GM12878 (cell line): ENCODE measurements around the gene ADAM10. TPM values are rescaled to one million over a fixed set of nuclear protein-coding genes. Genes with fewer than 3 reads are reported as not detected.

Experiments
- ATAC-seq: fragments of 200-7000 bp; cut with Tn5 transposase; 3 replicates; pipeline ENCODE4 v1.9.1; 2020; ENCODE audit warnings: mild to moderate bottlenecking, moderate library complexity
- BruUV-seq: library from RNA; stranded (reverse); fragments of 400-500 nt; replicated peaks from 2 replicates; lab custom pipeline; 2021; lab: Mats Ljungman, UMichigan
- CTCF ChIA-PET: fragments of 300-600 bp; sonication (Branson Sonifier 250); formaldehyde crosslinking; extraction: SDS; loops from one replicate; lab custom pipeline; 2021; ENCODE audit warnings: inconsistent platforms; lab: Yijun Ruan, JAX
- POLR2A ChIA-PET: fragments of 350-600 bp; formaldehyde crosslinking; extraction: SDS; loops from one replicate; lab custom pipeline; 2021; ENCODE audit warnings: inconsistent platforms; lab: Charles Lee
- RAD21 ChIA-PET: fragments of 300-600 bp; sonication (Branson Sonifier 250); formaldehyde crosslinking; loops from one replicate; lab custom pipeline; 2023; ENCODE audit warnings: antibody characterized with exemption; ENCODE audit not compliant: unreplicated experiment; lab: Charles Lee
- SMC1A ChIA-PET: fragments of 300-600 bp; sonication (Branson Sonifier 250); formaldehyde crosslinking; loops from one replicate; lab custom pipeline; 2023; ENCODE audit not compliant: unreplicated experiment, uncharacterized antibody; lab: Charles Lee
- DNase-seq: peaks from one replicate; pipeline ENCODE4 v3.0.0-alpha.2; 2011; ENCODE audit warnings: low read depth, low spot score
- FAIRE-seq: peaks from 3 replicates; lab custom pipeline; 2011; peaks lifted over from hg19 to GRCh38; lab: Jason Lieb, UNC
- H2AFZ ChIP-seq: 2 replicates; pipeline ENCODE4 v1.6.0; 2011; ENCODE audit warnings: low read depth, low read length, control low read depth; ENCODE audit not compliant: control insufficient read depth
- H3K27ac ChIP-seq: 2 replicates; pipeline ENCODE4 v1.5.1; 2011; ENCODE audit warnings: control low read depth; ENCODE audit not compliant: control insufficient read depth, insufficient read depth
- H3K27me3 ChIP-seq, 2 experiments: replicated peaks in 1 of 2; 2 replicates each; pipeline versions ENCODE4 v1.6.0 to v1.6.1; 2011; ENCODE audit warnings: low read length in 1 of 2; ENCODE audit not compliant: control insufficient read depth in 2 of 2, insufficient read depth in 2 of 2
- H3K36me3 ChIP-seq, 2 experiments: 2 replicates each; pipeline ENCODE4 v1.5.1; 2011; ENCODE audit warnings: low read length in 1 of 2; ENCODE audit not compliant: control insufficient read depth in 2 of 2, insufficient read depth in 2 of 2
- H3K4me1 ChIP-seq: 2 replicates; pipeline ENCODE4 v1.6.1; 2011; ENCODE audit warnings: mild to moderate bottlenecking, low read length, moderate library complexity, mixed read lengths; ENCODE audit not compliant: control insufficient read depth, insufficient read depth
- H3K4me2 ChIP-seq: 2 replicates; pipeline ENCODE4 v1.6.0; 2011; ENCODE audit warnings: control low read depth; ENCODE audit not compliant: control insufficient read depth, insufficient read depth
- H3K4me3 ChIP-seq: fragments of 200-600 bp; sonication (generic); 2 replicates; pipeline ENCODE4 v1.5.1; 2016
- H3K79me2 ChIP-seq: 2 replicates; pipeline ENCODE4 v1.6.0; 2011; ENCODE audit warnings: low read length; ENCODE audit not compliant: control insufficient read depth, insufficient read depth
- H3K9ac ChIP-seq: 2 replicates; pipeline ENCODE4 v1.8.0; 2011; ENCODE audit warnings: low read length, control low read depth, mixed read lengths; ENCODE audit not compliant: control insufficient read depth, insufficient read depth
- H3K9me3 ChIP-seq: replicated peaks from 3 replicates; pipeline ENCODE4 v1.5.1; 2011; ENCODE audit warnings: mild to moderate bottlenecking, low read length; ENCODE audit not compliant: control insufficient read depth, insufficient read depth
- H4K20me1 ChIP-seq: 2 replicates; pipeline ENCODE4 v1.6.0; 2011; ENCODE audit not compliant: control insufficient read depth, insufficient read depth
- BRCA1 ChIP-seq: IDR thresholded peaks from 2 replicates; pipeline ENCODE4 v1.6.1; 2011; ENCODE audit warnings: low read depth, low read length, improper control_type of control experiment
- CBX3 ChIP-seq: fragments of 200-600 bp; sonication (generic); IDR thresholded peaks from 2 replicates; pipeline ENCODE4 v1.6.1; 2016; ENCODE audit warnings: low read depth, borderline replicate concordance
- CHD4 ChIP-seq: fragments of 200-600 bp; sonication (generic); IDR thresholded peaks from 2 replicates; pipeline ENCODE4 v1.6.1; 2016; ENCODE audit warnings: mild to moderate bottlenecking
- IKZF1 ChIP-seq: fragments of 450-650 bp; conservative IDR thresholded peaks from 2 replicates; pipeline ENCODE4 v1.6.1; 2017; ENCODE audit warnings: antibody characterized with exemption, mild to moderate bottlenecking
- KAT2A ChIP-seq: conservative IDR thresholded peaks from 2 replicates; pipeline ENCODE4 v1.6.1; 2011; ENCODE audit warnings: low read depth, low read length; ENCODE audit not compliant: control insufficient read depth
- POU2F2 ChIP-seq: IDR thresholded peaks from 3 replicates; pipeline ENCODE4 v1.6.1; 2011; ENCODE audit warnings: low read depth, mild to moderate bottlenecking, low read length, borderline replicate concordance
- STAT3 ChIP-seq: IDR thresholded peaks from 2 replicates; pipeline ENCODE4 v1.6.1; 2011; ENCODE audit warnings: low read depth, low read length, improper control_type of control experiment
- ZSCAN29 ChIP-seq: fragments of 450-650 bp; IDR thresholded peaks from 2 replicates; pipeline ENCODE4 v1.6.1; 2017; ENCODE audit warnings: mild to moderate bottlenecking, moderate library complexity
- WGBS: methylation state at CpG from one replicate; pipeline ENCODE4 v1.1.6; 2016; ENCODE audit warnings: low lambda C conversion rate; ENCODE audit not compliant: insufficient replicate concordance, insufficient coverage; ENCODE audit errors: missing lambda C conversion rate; 5-methylcytosine and 5-hydroxymethylcytosine counted together
- in situ Hi-C: fragments of 300-500 bp; cut with MboI; formaldehyde crosslinking; loops from 9 replicates; pipeline ENCODE4 v1.14.3; 2018; ENCODE audit warnings: mixed read lengths
- intact Hi-C: fragments of 100-400 bp; cut with micrococcal nuclease; formaldehyde crosslinking; loops from one replicate; pipeline ENCODE4 v1.14.2; 2022; ENCODE audit not compliant: unreplicated experiment
- polyA plus RNA-seq, 11 experiments: library from polyadenylated mRNA; depleted of rRNA in 4 of 11; unstranded in 6 of 11; stranded (reverse) in 5 of 11; fragments of >200 nt; fragmentation: Nextera tagmentation in 4 of 11; fragmentation: Illumina TruSeq in 1 of 11; extraction: Ambion mirVana in 4 of 11; extraction: Trizol in 1 of 11; gene quantifications; 1 replicate in 1 of 11; 2 replicates in 10 of 11; pipeline versions ENCODE4 v1.2.1 to v1.2.3, GENCODE V29; 2011 to 2016; ENCODE audit warnings: inconsistent platforms in 2 of 11, missing spikeins in 2 of 11, low read depth in 1 of 11
- total RNA-seq, 4 experiments: library from RNA; depleted of rRNA in 3 of 4; stranded (reverse); fragments of >200 nt in 3 of 4; fragmentation: Illumina TruSeq in 1 of 4; extraction: Trizol in 1 of 4; gene quantifications; 2 replicates each; pipeline versions ENCODE4 v1.2.1 to v1.2.3, GENCODE V29; 2013 to 2021
- TF ChIP-seq, protein P1 (sequence below): fragments of 450-650 bp; IDR thresholded peaks from 2 replicates; pipeline ENCODE4 v1.6.1; 2017; ENCODE audit warnings: mild to moderate bottlenecking

Gene ADAM10
- total and polyA plus RNA-seq, 10 of the 15 experiments (the other 5 are each of a cell fraction or from before 2014, with no cell fraction given): 10.0 to 88.9 (median 51.7) TPM

DNA sequence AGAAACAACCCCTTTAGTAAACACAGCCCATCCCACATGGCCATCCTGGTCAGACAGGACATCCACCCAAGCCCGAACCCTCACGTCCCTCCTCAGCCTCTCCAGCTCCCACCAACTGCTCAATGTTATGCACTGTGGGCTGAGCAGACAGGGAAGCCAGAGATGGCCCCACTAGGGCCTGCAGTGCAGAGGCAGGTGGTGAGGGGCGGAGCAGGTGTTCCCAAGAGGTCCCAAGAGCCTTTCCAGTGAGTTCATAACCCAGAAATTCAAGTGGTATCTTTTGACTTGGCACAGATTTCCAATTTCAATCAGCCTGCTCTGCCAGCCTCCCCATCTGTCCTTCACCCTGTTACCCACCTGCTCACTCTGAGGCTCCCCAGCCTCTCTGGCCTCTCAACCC, 187.4 kb downstream of the ADAM10 start:
- no peak for ATAC-seq
- WGBS: 17% methylated on average over 3 of the region's 3 CpGs
- Histone ChIP-seq H4K20me1 (no peaks in the 10 kb centered on the region), H3K9me3 (no peaks in the 10 kb centered on the region; the same call in 2 of the 3 replicates), H3K9ac (no peak overlapping the region), H3K27ac (no peak overlapping the region), H3K4me2 (no peak overlapping the region), H3K4me1 (no peaks in the 10 kb centered on the region), H3K79me2 (no peaks in the 10 kb centered on the region), H3K27me3 (no peaks in the 10 kb centered on the region), H2AFZ (no peak overlapping the region), H3K4me3 (no peak overlapping the region), H3K36me3 (no peaks in the 10 kb centered on the region)
- no TSS peak for BruUV-seq
- SMC1A ChIA-PET: no interaction called here
- DNase-seq: no peak
- POLR2A ChIA-PET: no interaction called here
- RAD21 ChIA-PET: no interaction called here
- in situ Hi-C loops (no loop called here), intact Hi-C loops (no loop called here)
- TF ChIP-seq, protein P1, sequence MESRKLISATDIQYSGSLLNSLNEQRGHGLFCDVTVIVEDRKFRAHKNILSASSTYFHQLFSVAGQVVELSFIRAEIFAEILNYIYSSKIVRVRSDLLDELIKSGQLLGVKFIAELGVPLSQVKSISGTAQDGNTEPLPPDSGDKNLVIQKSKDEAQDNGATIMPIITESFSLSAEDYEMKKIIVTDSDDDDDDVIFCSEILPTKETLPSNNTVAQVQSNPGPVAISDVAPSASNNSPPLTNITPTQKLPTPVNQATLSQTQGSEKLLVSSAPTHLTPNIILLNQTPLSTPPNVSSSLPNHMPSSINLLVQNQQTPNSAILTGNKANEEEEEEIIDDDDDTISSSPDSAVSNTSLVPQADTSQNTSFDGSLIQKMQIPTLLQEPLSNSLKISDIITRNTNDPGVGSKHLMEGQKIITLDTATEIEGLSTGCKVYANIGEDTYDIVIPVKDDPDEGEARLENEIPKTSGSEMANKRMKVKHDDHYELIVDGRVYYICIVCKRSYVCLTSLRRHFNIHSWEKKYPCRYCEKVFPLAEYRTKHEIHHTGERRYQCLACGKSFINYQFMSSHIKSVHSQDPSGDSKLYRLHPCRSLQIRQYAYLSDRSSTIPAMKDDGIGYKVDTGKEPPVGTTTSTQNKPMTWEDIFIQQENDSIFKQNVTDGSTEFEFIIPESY: no peak
- TF ChIP-seq POU2F2 (no peak), CHD4 (no peak), CBX3 (no peak), STAT3 (no peak), BRCA1 (no peak), ZSCAN29 (no peak), KAT2A (no peak), IKZF1 (no peak)
- CTCF ChIA-PET: no interaction called here
- FAIRE-seq: no peak
